ENCODE data around the gene MBOAT2. TPM values are rescaled to one million over a fixed set of nuclear protein-coding genes. Genes with fewer than 3 reads are reported as not detected.

Gene MBOAT2
- total and polyA plus RNA-seq, 4 donors = 9.0 to 72.9 (median 16.8) TPM

DNA sequence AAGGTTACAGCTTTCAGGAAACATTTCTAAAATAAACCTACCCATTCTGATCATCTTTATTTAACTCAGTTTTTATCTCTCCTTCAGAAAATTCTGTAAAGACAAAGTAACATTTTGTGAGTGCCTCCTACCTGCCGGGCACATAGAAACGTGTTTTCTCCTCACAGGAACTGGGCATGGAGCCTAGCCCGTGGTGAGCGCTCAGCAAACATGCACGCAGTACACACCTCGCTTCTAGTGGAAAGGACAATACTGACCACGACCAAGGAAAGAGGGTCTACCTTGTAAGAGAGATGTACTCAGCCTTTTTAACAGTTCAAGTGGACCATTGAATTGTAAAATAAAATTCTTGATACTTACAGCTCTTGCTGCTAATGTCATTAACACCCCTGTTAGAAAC lies 141.3 kb downstream of the MBOAT2 start:
- Histone ChIP-seq H3K9me3 (ENCODE audit: control insufficient read depth in 4 of 4, insufficient read depth in 3 of 4, low read length in 3 of 4) (no peaks in the 10 kb centered on the region), H3K27ac (ENCODE audit: low read depth in 1 of 2, low read length in 1 of 2) (no peak overlapping the region), H3K4me1 (ENCODE audit: control insufficient read depth in 5 of 5, insufficient read depth in 5 of 5, low read length in 5 of 5) (peaks cover 0 to 3% (median 0%) of the 10 kb centered on the region in 5 donors), H3K9ac (ENCODE audit: insufficient read depth in 1 of 2, low read length in 2 of 2) (no peak overlapping the region), H3K27me3 (ENCODE audit: control insufficient read depth in 3 of 3, insufficient read depth in 3 of 3, low read length in 2 of 3) (no peaks in the 10 kb centered on the region), H3K36me3 (ENCODE audit: control insufficient read depth in 4 of 4, insufficient read depth in 4 of 4, low read length in 4 of 4) (peaks cover 0 to 6% (median 4%) of the 10 kb centered on the region in 4 donors), H3K4me3 (no peak overlapping the region)
- TF ChIP-seq, protein P1, sequence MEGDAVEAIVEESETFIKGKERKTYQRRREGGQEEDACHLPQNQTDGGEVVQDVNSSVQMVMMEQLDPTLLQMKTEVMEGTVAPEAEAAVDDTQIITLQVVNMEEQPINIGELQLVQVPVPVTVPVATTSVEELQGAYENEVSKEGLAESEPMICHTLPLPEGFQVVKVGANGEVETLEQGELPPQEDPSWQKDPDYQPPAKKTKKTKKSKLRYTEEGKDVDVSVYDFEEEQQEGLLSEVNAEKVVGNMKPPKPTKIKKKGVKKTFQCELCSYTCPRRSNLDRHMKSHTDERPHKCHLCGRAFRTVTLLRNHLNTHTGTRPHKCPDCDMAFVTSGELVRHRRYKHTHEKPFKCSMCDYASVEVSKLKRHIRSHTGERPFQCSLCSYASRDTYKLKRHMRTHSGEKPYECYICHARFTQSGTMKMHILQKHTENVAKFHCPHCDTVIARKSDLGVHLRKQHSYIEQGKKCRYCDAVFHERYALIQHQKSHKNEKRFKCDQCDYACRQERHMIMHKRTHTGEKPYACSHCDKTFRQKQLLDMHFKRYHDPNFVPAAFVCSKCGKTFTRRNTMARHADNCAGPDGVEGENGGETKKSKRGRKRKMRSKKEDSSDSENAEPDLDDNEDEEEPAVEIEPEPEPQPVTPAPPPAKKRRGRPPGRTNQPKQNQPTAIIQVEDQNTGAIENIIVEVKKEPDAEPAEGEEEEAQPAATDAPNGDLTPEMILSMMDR (IDR thresholded peaks at IDR 0.05; ENCODE audit: control extremely low read depth, extremely low read depth) = no peak
- DNase-seq (no peak), ATAC-seq (ENCODE audit: insufficient read depth, low FRiP score) (peak; percentile 34)
- 68 to 83% methylated on average over 7 of the region's 7 CpGs for WGBS, 2 donors

DNA sequence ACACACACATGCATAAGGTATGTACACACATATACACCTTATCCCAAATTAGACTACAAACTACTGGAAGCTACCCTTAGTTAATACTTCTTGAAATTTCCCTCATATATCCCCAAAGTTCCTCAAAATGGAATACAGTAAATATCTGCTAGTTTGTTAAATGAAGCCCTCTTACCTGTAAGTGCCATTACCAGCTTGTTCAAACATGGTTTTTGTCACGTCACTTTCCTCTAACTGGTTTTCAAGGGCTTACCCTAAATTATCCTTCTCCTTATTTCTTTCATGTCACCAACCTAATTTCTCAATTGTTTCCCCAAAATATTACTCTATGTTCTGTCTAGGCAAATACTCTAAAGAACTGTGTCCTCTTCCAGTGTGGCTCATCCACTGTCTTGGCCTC lies 141.7 kb downstream of the MBOAT2 start:
- Histone ChIP-seq H3K9ac (ENCODE audit: insufficient read depth in 1 of 2, low read length in 2 of 2) (no peak overlapping the region), H3K9me3 (ENCODE audit: control insufficient read depth in 4 of 4, insufficient read depth in 3 of 4, low read length in 3 of 4) (no peaks in the 10 kb centered on the region), H3K27ac (ENCODE audit: low read depth in 1 of 2, low read length in 1 of 2) (no peak overlapping the region), H3K4me1 (ENCODE audit: control insufficient read depth in 5 of 5, insufficient read depth in 5 of 5, low read length in 5 of 5) (peaks cover 0 to 3% (median 0%) of the 10 kb centered on the region in 5 donors), H3K36me3 (ENCODE audit: control insufficient read depth in 4 of 4, insufficient read depth in 4 of 4, low read length in 4 of 4) (peaks cover 0 to 6% (median 4%) of the 10 kb centered on the region in 4 donors), H3K4me3 (no peak overlapping the region), H3K27me3 (ENCODE audit: control insufficient read depth in 3 of 3, insufficient read depth in 3 of 3, low read length in 2 of 3) (no peaks in the 10 kb centered on the region)
- 60 to 77% methylated on average over 1 of the region's 1 CpG for WGBS, 2 donors
- no peak for DNase-seq
- TF ChIP-seq, protein P1 (IDR thresholded peaks at IDR 0.05; ENCODE audit: control extremely low read depth, extremely low read depth) = no peak
- ATAC-seq (ENCODE audit: insufficient read depth, low FRiP score) = no peak

GRCh38 chr2:8860239-8860638 lies 143.2 kb downstream of the MBOAT2 start:
- TF ChIP-seq, protein P1 (IDR thresholded peaks at IDR 0.05; ENCODE audit: control extremely low read depth, extremely low read depth) = no peak
- Histone ChIP-seq H3K4me1 (ENCODE audit: control insufficient read depth in 5 of 5, insufficient read depth in 5 of 5, low read length in 5 of 5) (peaks cover 0 to 3% (median 0%) of the 10 kb centered on the region in 5 donors), H3K36me3 (ENCODE audit: control insufficient read depth in 4 of 4, insufficient read depth in 4 of 4, low read length in 4 of 4) (peaks cover 0 to 5% (median 3%) of the 10 kb centered on the region in 4 donors), H3K9ac (ENCODE audit: insufficient read depth in 1 of 2, low read length in 2 of 2) (no peak overlapping the region), H3K4me3 (no peak overlapping the region), H3K9me3 (ENCODE audit: control insufficient read depth in 4 of 4, insufficient read depth in 3 of 4, low read length in 3 of 4) (no peaks in the 10 kb centered on the region), H3K27ac (ENCODE audit: low read depth in 1 of 2, low read length in 1 of 2) (no peak overlapping the region), H3K27me3 (ENCODE audit: control insufficient read depth in 3 of 3, insufficient read depth in 3 of 3, low read length in 2 of 3) (no peaks in the 10 kb centered on the region)
- no peak for ATAC-seq (ENCODE audit: insufficient read depth, low FRiP score)
- 69 to 93% methylated on average over 2 of the region's 2 CpGs for WGBS, 2 donors
- DNase-seq = no peak

DNA sequence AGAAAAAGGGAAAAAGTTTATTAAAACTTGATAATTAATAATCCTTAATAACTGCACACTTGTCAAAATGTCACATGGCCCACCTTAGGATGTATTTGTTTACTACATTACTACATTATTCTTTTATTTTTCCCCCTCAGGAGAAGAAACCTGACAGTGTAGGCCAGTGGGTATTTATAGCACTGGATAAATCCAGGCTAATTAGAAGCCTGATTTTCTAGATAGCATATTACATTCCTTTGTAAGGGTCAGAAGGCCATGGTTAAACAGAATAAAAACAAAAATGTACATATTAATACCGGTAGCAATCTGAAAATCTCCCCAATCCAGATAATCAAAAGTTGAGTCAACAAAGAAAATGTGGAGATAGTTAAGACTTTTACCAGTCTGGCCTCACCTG lies 144.6 kb downstream of the MBOAT2 start:
- peaks cover 0 to 4% (median 3%) of the 10 kb centered on the region in 4 donors for H3K36me3 ChIP-seq (ENCODE audit: control insufficient read depth in 4 of 4, insufficient read depth in 4 of 4, low read length in 4 of 4)
- TF ChIP-seq, protein P1 (IDR thresholded peaks at IDR 0.05; ENCODE audit: control extremely low read depth, extremely low read depth) = no peak
- no peak for ATAC-seq (ENCODE audit: insufficient read depth, low FRiP score)
- H3K27me3 ChIP-seq (ENCODE audit: control insufficient read depth in 3 of 3, insufficient read depth in 3 of 3, low read length in 2 of 3) = no peaks in the 10 kb centered on the region
- DNase-seq = no peak
- H3K4me3 ChIP-seq = no peak overlapping the region
- H3K9me3 ChIP-seq (ENCODE audit: control insufficient read depth in 4 of 4, insufficient read depth in 3 of 4, low read length in 3 of 4) = no peaks in the 10 kb centered on the region
- H3K27ac ChIP-seq (ENCODE audit: low read depth in 1 of 2, low read length in 1 of 2) = no peak overlapping the region
- WGBS, 2 donors = 75 to 92% methylated on average over 1 of the region's 1 CpG
- peaks cover 0 to 3% (median 0%) of the 10 kb centered on the region in 5 donors for H3K4me1 ChIP-seq (ENCODE audit: control insufficient read depth in 5 of 5, insufficient read depth in 5 of 5, low read length in 5 of 5)
- H3K9ac ChIP-seq (ENCODE audit: insufficient read depth in 1 of 2, low read length in 2 of 2) = no peak overlapping the region

Data from lung (tissue), 12 donors.